Lower leg skin (tissue), 3 donors: Measurements from ENCODE around the gene CD93.

ENCODE experiments used
- POLR2A ChIP-seq, 2 donors: fragments of 450-650 bp; IDR thresholded peaks; one replicate each; pipeline ENCODE4 v1.6.1; 2016 to 2017; ENCODE audit warnings: antibody characterized with exemption in 2 of 2, mild to moderate bottlenecking in 1 of 2, moderate library complexity in 1 of 2
- TF ChIP-seq, protein P1 (sequence below), 3 donors: fragments of 450-650 bp; IDR thresholded peaks; one replicate each; pipeline ENCODE4 v1.5.1; 2016; ENCODE audit warnings: antibody characterized with exemption in 3 of 3, mild to moderate bottlenecking in 3 of 3, moderate library complexity in 2 of 3

DNA sequence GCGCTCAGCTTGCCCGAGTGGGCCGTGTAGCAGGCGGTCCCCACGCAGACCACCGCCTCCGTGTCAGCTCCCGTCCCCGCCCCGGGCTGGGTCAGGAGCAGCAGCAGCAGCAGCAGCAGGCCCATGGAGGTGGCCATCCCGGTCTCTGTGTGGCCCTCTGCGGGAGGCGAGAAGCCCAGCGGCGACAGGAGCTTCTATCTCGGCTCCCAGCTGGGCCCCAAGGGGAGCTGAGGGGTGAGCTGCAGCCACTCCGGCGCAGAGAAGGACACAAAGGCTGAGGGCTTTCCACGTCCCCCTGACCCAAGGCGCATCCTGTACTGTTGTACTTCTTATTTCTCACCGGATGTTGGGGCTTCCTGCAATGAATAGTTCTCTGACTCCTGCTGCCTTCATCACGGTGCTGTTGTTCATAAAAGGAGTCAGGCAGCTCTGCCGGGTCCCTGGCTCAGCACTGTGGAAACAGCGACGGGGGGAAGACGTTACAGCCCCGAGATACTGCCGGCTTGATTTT is at the start of gene CD93:
- no peak for TF ChIP-seq POLR2A (IDR thresholded peaks at IDR 0.05)
- TF ChIP-seq, protein P1, sequence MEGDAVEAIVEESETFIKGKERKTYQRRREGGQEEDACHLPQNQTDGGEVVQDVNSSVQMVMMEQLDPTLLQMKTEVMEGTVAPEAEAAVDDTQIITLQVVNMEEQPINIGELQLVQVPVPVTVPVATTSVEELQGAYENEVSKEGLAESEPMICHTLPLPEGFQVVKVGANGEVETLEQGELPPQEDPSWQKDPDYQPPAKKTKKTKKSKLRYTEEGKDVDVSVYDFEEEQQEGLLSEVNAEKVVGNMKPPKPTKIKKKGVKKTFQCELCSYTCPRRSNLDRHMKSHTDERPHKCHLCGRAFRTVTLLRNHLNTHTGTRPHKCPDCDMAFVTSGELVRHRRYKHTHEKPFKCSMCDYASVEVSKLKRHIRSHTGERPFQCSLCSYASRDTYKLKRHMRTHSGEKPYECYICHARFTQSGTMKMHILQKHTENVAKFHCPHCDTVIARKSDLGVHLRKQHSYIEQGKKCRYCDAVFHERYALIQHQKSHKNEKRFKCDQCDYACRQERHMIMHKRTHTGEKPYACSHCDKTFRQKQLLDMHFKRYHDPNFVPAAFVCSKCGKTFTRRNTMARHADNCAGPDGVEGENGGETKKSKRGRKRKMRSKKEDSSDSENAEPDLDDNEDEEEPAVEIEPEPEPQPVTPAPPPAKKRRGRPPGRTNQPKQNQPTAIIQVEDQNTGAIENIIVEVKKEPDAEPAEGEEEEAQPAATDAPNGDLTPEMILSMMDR (IDR thresholded peaks at IDR 0.05), result no peak
